ENCODE data around the gene EVI5.
"Not testable (repeated sequence)": the region's sequence is repeated elsewhere in the genome, so short reads cannot be mapped to it uniquely, and the experiment has no call there.

EVI5 gene

DNA sequence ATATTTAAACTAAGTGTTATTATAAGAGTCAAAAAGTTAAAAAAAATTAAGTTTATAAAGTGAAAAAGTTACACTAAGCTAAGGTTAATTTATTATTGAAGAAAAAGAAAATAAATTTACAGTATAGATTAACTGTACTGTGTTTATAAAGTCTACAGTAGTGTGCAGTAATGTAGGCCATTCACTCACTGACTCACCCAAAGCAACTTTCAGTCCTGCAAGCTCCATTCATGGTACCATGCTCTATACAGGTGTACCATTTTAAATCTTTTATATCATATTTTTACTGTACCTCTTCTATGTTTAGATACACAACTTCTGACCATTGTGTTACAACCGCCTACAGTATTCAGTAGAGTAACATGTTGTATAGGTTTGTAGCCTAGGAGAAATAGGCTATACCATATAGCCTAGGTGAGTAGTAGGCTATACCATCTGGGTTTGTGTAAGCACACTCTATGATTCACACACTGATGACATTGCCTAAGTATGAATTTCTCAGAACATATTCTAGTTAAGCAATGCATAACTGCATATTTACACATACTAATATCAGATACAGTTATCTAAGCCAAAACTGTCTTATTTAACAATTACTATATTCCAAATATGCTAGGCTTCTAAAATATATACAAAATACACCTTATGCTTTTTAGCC is 217.6 kb downstream of the EVI5 start:
- peak; percentile 16 for DNase-seq

DNA sequence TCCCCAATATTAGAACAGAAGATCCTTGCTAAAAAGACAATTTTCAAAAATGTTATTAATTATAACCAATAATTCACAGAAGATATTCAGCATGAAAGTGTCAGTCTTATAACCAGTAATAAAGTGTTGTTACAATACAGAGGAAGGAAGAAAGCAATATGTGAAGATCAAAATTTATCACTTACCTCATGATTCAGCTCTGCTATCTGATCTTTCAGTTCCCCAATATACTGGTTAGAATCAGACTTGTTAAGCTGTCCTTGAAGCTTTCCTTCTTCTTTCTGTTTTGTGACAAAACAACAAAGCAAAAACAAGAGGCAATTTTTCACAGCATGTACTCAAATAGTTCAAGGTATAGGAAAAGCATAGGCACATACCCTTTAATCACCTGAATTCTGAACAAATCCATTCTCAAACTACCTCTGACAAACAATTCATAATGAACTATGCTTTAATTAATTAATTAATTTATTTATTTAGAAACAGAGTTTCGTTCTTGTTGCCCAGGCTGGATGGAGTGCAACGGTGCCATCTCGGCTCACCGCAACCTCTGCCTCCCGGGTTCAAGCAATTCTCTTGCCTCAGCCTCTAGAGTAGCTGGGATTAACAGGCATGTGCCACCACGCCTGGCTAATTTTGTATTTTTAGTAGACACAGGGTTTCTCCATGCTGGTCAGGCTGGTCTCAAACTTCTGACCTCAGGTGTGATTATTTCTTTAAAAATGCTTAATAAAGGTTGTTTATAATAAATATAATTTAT is 221.3 kb downstream of the EVI5 start:
- DNase-seq, result no peak

DNA sequence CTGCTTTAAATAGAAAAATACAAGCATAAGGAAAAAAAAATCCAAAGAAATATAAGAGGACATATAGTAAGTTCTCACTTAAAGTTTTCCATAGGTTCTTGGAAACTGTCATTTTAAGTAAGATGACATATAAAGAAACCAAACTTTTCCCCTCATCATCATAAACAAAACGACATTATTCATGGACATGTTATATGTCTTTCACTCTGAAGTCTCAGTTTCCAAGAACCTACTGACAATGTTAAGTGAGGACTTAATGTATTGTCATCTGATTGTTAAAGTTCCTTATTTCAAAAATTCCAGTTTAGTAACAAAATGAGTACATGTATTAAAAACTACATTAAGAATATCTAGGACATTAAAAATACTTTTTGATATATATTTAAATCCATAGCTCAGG is 228.6 kb downstream of the EVI5 start:
- no peak for DNase-seq

GRCh38 chr1:92554216-92554615 is 230.7 kb downstream of the EVI5 start:
- DNase-seq, result no peak

- DNase-seq, result no peak
Observed at GRCh38 chr1:92551916-92552315, 233.0 kb downstream of the EVI5 start.

- no peak for DNase-seq
Observed at GRCh38 chr1:92544756-92545165, 240.1 kb downstream of the EVI5 start.

DNA sequence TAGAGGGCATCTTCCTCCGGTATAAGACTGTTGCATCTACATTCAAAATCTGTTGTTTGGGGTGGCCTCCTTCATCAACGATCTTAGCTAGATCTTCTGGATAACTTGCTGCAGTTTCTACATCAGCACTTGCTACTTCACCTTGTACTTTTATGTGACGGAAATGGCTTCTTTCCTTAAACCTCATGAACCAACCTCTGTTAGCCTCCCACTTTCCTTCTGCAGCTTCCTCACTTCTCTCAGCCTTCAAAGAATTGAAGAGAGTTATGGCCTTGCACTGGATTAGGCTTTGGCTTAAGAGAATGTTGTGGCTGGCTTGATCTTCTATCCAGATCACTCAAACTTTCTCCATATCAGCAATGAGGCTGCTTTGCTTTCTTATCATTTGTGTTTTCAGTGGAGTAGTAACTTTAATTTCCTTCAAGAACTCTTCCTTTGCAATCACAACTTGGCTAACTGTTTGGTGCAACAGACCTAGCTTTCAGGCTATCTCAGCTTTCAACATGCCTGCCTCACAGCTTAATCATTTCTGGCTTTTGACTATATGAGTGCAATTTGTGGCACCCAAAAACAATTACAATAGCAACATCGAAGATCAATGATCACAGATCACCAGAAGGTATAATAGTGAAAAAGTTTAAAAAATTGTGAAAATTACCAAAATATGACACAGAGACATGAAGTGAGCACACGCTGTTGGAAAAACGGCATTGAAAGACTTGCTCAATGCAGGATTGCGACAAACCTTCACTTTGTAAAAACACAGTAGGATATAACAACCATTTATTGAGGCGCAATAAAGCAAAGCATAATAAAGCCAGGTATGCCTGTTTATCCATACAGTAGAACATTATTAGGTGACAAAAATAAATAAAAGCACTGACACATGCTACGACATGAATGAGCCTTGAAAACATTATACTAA is 241.5 kb downstream of the EVI5 start:
- no peak for DNase-seq

DNA sequence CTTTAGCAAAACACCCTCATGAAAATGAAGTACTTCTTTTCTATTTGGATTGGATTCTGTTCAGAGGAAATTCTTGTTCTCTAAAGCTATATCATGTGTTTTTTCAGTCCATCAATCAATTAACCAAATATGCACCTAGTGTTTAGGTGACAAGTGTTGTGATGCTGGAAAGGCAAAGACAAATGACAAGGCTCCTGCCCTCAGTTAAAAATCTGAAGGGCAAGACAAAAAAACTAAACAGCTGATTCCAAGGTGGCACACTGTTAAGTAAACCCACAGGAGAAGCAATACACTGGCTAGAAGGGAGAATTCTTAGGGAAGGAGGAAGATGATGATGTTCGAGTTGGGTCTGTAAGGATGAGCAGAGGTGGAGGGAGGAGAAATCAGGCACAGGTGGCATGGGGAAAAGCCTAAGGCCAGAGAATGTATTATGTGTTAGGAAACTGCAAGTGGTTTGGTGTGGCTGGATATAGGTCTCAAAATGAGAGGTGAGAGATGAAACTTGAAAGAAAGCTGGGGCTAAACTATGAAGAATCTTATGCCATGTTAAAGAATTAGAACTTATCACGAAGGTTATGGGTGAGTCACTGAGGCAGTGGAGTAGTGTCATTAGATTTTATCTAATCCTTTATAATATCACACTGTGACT is 246.4 kb downstream of the EVI5 start:
- no peak for DNase-seq

GRCh38 chr1:92538048-92538412 is 246.9 kb downstream of the EVI5 start:
- DNase-seq, result no peak

DNA sequence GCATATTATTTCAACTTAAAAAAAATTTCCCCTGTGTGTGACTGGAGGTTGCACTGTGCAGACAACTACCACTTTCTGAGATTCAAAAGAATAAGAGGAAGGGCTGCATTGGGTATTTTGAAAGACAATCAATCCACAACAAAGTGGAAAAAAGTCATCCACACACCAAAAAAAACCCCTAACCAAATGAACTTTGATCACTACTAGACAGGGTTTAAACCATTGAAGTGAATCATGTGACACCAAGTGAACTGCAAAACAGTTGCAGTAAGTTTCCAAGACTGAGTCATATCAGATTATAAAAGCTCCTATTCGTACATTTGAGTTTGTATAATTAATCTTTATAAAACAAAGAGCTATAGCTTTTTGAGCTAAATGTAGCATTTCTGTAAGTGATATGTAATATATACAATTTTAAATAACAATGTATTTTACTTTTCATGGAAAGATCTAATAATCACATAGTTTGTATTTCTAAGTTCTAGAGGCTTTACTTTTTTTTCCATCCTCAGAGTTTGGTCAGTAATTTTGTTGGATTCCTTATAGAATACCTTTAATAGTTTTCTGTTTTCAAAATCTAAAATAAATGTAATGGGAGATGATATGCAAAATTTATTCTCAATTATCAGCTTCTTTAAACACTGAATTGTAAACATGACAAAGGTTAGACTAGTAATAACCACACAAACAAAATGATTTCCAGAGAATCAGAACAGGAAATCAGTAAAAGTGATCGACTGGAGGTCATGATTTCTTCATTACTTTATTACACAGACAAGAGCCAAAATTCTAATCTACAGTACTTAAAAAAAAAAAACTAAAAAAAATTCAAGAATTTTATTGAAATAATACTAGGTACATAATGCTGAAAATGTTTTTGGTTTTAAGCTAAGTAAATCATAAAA is 247.7 kb downstream of the EVI5 start:
- DNase-seq, result no peak

- no peak for DNase-seq
Observed at GRCh38 chr1:92536211-92536979, 248.5 kb downstream of the EVI5 start.

DNA sequence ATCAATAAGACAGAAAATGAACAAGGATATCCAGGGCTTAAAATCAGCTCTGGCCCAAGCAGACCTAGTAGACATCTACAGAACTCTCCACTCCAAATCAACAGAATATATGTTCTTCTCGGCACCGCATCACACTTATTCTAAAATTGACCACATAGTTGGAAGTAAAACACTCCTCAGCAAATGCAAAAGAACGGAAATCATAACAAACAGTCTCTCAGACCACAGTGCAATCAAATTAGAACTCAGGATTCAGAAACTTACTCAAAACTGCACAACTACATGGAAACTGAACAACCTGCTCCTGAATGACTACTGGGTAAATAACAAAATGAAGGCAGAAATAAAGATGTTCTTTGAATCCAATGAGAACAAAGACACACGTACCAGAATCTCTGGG is 252.5 kb downstream of the EVI5 start:
- DNase-seq, result not testable (repeated sequence)

DNA sequence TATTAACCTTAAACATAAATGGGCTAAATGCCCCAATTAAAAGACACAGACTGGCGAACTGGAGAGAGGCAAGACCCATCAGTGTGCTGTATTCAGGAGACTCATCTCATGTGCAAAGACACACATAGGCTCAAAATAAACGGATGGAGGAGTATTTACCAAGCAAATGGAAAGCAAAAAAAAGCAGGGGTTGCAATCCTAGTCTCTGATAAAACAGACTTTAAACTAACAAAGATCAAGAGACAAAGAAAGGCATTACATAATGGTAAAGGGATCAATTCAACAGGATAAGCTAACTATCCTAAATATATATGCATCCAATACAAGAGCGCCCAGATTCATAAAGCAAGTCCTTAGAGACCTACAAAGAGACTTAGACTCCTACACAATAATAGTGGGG is 253.0 kb downstream of the EVI5 start:
- not testable (repeated sequence) for DNase-seq

DNA sequence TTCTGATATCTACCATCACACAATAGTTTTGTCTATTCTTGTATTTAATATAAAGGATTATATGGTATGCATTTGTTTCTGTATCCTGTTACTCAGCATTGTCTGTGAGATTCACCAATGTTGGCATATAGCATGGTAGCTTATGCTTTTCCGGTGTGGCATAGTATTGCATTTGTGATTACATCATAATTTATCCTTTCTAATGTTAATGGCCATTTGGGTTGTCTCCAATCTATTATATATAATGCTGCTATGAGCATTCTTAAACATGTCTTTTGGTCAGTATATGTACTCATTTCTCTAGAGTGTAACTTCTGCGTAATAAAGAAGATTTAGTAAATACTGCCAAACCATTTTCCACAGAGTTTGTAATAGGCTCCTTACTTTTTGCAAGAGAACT is 257.2 kb downstream of the EVI5 start:
- no peak for DNase-seq

DNA sequence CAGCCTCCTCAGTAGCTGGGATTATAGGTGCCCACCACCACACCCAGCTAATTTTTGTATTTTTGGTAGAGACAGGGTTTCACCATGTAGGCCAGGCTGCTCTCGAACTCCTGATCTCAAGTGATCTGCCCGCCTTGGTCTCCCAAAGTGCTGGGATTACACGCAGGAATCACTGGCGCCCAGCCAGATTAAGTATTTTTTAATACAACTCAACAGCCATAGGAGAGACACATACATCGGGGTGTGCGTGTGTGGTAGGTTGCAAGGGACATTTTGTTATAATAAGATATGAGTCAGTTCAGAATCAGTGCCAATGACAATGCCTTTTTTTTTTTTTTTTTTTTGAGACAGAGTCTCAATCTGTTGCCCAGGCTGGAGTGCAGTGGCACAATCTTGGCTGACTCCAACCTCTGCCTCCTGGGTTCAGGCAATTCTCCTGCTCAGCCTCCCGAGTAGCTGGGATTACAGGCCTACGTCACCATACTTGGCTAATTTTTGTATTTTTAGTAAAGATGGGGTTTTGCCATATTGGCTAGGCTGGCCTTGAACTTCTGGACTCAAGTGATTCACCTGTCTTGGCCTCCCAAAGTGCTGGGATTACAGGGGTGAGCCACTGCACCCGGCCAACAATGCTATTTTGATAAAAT is 259.8 kb downstream of the EVI5 start:
- not testable (repeated sequence) for DNase-seq

GRCh38 chr1:92519043-92519442 is 265.9 kb downstream of the EVI5 start:
- no peak for DNase-seq

DNA sequence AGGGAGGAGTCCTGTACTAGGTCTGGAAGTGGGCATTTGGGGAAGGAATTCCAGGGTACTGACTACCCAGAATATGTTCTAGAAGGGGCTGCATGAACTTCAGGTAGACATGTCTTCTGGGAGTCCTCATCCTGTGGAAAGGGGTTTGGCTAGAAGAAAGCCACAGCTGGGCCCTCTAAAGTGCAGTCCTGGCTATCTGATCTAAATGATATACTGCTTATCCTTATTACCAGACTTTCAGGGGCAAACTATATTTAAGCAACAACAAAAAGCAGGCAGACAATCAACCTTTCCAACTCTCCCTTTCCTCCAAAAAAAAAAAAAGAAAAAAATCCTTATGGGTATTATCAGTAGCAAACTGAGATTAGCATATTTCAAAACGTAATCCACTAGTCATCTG is 268.3 kb downstream of the EVI5 start:
- no peak for DNase-seq

GRCh38 chr1:92515796-92516201 is 269.1 kb downstream of the EVI5 start:
- DNase-seq, result peak; percentile 14

GRCh38 chr1:92511541-92511940 is 273.4 kb downstream of the EVI5 start:
- DNase-seq, result no peak

DNA sequence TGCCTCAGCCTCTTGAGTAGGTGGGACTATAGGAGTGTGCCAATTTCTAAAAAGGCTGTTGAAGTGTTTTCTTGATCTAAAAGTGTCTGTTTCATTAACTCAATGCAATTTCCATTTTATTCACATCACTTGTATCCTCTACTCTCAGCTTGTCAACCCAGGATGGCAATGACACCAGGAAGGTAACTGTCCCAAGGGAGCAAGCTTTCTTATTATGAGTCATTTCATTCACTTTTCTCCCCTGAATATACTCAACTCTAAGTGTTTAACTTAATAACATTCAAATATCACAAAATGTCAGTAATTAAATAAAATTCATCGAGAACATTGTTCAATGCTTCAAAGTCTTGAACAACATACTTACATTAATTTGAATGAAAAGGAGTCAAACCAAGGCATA is 275.3 kb downstream of the EVI5 start:
- DNase-seq, result no peak

Measured in fibroblast of skin of scalp (primary cell).